Measurements from ENCODE around the gene CSRNP2. TPM values are rescaled to one million over a fixed set of nuclear protein-coding genes. Genes with fewer than 3 reads are reported as not detected.

CSRNP2 gene
- total and polyA plus RNA-seq, 2 of the 13 experiments (the other 11 are each of a cell fraction or from before 2014, with no cell fraction given): 4.8 to 7.3 TPM

GRCh38 chr12:51047655-51048540 is 35.5 kb downstream of the CSRNP2 start, which contains the start of gene LETMD1 (continued):
- TF ChIP-seq RNF219 (CRISPR knock-in tag; IDR thresholded peaks at IDR 0.05) (no peak), ZBED4 (CRISPR knock-in tag; IDR thresholded peaks at IDR 0.05; ENCODE audit: borderline replicate concordance) (no peak), ZNF781 (CRISPR knock-in tag; IDR thresholded peaks at IDR 0.05; ENCODE audit: borderline replicate concordance, not compliant biosample characterization) (peak; percentile 74), ERF (CRISPR knock-in tag; IDR thresholded peaks at IDR 0.05) (peak; percentile 65), MYC (CRISPR knock-in tag; IDR thresholded peaks at IDR 0.05; ENCODE audit: borderline replicate concordance) (peak; percentile 52; the same call in 1 of the 2 replicates), GABPA (IDR thresholded peaks at IDR 0.05; ENCODE audit: low read depth, low read length) (peak; percentile 51), GABPA (CRISPR knock-in tag; IDR thresholded peaks at IDR 0.05; ENCODE audit: low read depth) (peak; percentile 88), RFXANK (CRISPR knock-in tag; IDR thresholded peaks at IDR 0.05) (no peak; the same call in 1 of the 2 replicates), ATM (IDR thresholded peaks at IDR 0.05; ENCODE audit: borderline replicate concordance) (no peak), KDM6A (CRISPR knock-in tag; IDR thresholded peaks at IDR 0.05; ENCODE audit: low read depth) (no peak), FOXO4 (CRISPR knock-in tag; conservative IDR thresholded peaks at IDR 0.05) (no peak), NONO (IDR thresholded peaks at IDR 0.05) (no peak), NONO (CRISPR knock-in tag; conservative IDR thresholded peaks at IDR 0.05) (peak; percentile 78), ZFP37 (CRISPR knock-in tag; IDR thresholded peaks at IDR 0.05; ENCODE audit: borderline replicate concordance) (no peak)

All from HepG2 (cell line).